ENCODE results near the gene RASSF5. TPM values are rescaled to one million over a fixed set of nuclear protein-coding genes. Genes with fewer than 3 reads are reported as not detected.
A peak's percentile ranks its signal among the peaks of the same experiment; 100 is the strongest.

Gene RASSF5
- polyA plus RNA-seq, 1 of the 3 experiments (the other 2 are of a cell fraction) = 2.2 TPM

DNA sequence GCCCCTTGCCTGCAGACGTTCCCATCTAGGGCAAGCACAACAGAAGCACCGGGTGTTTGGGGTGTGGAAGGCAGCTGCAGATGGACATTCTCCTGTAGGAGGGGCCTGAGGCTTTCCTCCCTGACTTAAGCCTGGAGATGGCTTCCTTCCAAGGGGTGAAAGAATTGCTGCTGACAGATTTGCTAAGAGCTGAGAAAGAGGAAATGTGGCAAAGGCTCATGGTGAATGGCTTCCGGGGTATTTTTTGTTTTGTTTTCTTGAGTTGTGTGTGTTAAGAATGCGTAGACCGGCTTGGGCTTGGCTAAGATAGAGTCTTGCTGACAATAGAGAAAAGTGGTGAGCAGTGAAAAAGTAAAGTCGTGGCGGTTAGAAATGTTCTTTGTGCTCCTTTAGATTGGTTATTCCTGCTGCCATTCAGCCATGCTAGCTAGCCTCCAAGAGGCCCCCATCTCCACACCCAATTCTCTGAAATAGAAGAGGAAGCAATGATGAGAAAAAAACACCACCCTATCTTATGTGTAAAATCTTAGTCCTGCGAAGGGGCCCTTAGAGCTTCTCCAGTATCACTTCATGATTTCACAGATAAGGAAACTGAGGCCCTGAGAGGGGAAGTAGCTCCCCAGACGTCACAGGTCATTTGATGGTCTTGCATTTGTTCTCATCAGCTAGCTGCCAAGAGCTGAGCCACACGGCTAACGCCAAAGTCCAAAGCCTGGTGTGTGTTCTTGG lies 68.0 kb downstream of the RASSF5 start:
- Histone ChIP-seq H3K27ac (ENCODE audit: low read depth in 2 of 2, low read length in 1 of 2) (no peak overlapping the region), H3K4me1 (ENCODE audit: control insufficient read depth in 1 of 2, insufficient read depth in 2 of 2, low read depth in 1 of 2, low read length in 1 of 2) (peaks cover 0 to 14% of the 10 kb centered on the region in 2 experiments; a peak in 3 of 4 replicates), H3K79me2 (ENCODE audit: insufficient read depth) (no peaks in the 10 kb centered on the region), H3K4me3 (ENCODE audit: low read depth in 2 of 2, low read length in 1 of 2) (no peak overlapping the region), H3K9ac (no peak overlapping the region), H2AFZ (ENCODE audit: low read depth) (peak overlapping the region; percentile 10), H3K9me2 (no peaks in the 10 kb centered on the region), H3K4me2 (no peak overlapping the region), H3K36me3 (replicated peaks in 1 of 2; ENCODE audit: control insufficient read depth in 1 of 2, insufficient read depth in 2 of 2, low read length in 1 of 2) (no peaks in the 10 kb centered on the region), H3K27me3 (ENCODE audit: insufficient read depth) (no peaks in the 10 kb centered on the region), H3K9me3 (no peaks in the 10 kb centered on the region), H4K20me1 (ENCODE audit: insufficient read depth) (no peaks in the 10 kb centered on the region), H3F3A (replicated peaks; ENCODE audit: insufficient read depth) (no peaks in the 10 kb centered on the region)
- CTCF ChIA-PET = interaction anchor here (0.7 to 3.2 kb wide), 8 partner anchors 8 to 96 kb away, joined by 3 to 17 read pairs (median 4); no protein-coding TSS in a partner anchor
- WGBS (ENCODE audit: low lambda C conversion rate) = 78% methylated on average over 9 of the region's 11 CpGs
- POLR2A ChIA-PET = no interaction called here
- DNase-seq = no peak
- TF ChIP-seq EZH2phosphoT487 (IDR thresholded peaks at IDR 0.05; ENCODE audit: borderline replicate concordance, low read depth) (no peak), GABPA (IDR thresholded peaks at IDR 0.05; ENCODE audit: low read depth) (no peak), RAD21 (IDR thresholded peaks at IDR 0.05; ENCODE audit: low read length) (no peak), POLR2AphosphoS5 (IDR thresholded peaks at IDR 0.05; ENCODE audit: low read depth, low read length) (no peak)
- TF ChIP-seq, protein P1, sequence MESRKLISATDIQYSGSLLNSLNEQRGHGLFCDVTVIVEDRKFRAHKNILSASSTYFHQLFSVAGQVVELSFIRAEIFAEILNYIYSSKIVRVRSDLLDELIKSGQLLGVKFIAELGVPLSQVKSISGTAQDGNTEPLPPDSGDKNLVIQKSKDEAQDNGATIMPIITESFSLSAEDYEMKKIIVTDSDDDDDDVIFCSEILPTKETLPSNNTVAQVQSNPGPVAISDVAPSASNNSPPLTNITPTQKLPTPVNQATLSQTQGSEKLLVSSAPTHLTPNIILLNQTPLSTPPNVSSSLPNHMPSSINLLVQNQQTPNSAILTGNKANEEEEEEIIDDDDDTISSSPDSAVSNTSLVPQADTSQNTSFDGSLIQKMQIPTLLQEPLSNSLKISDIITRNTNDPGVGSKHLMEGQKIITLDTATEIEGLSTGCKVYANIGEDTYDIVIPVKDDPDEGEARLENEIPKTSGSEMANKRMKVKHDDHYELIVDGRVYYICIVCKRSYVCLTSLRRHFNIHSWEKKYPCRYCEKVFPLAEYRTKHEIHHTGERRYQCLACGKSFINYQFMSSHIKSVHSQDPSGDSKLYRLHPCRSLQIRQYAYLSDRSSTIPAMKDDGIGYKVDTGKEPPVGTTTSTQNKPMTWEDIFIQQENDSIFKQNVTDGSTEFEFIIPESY (IDR thresholded peaks at IDR 0.05; ENCODE audit: borderline replicate concordance, low read depth) = no peak
- TF ChIP-seq, protein P2, sequence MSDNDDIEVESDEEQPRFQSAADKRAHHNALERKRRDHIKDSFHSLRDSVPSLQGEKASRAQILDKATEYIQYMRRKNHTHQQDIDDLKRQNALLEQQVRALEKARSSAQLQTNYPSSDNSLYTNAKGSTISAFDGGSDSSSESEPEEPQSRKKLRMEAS (IDR thresholded peaks at IDR 0.05; ENCODE audit: low read depth) = no peak

DNA sequence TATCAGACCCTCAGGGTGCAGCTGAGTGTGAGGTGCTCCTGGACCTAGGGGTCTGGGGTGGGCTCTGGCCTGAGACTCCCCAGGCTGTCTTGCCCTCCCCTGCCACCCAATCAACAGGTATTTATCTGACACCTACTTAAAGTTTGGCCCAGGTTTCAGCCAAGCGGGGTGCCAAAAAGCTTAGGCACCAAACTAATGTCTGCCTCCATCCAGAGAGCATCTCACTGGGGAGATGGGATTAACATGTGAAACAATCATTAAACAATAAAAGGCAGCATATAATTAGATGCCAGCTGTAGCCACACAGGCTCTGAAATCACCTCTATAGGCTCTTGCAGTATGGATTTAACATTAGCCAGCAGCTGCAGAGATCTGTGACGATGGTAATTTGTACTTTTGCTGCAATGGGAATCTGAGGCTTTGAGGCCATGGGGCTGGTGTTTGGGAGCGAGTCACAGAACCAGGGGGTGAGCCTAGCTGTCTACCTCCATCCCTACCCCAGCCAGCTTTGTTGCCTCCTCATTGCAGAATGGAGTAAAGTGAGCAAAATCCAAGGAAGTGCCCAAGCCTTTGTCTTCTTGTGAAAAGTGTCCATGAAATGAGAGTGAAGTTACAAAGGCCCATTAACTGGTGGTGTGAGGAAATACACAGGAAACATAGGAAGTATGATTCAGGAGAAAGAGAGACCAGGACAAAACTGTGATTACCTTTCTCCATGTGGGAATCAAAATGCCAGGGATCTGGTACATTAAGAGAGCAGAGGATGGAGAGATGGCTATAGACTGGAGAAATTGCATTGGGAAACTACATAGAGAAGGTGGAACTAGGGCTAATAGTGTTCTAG lies 68.8 kb downstream of the RASSF5 start:
- POLR2A ChIA-PET = no interaction called here
- no peak overlapping the region for H3K27ac ChIP-seq (ENCODE audit: low read depth in 2 of 2, low read length in 1 of 2)
- H3K4me2 ChIP-seq = no peak overlapping the region

More for the DNA sequence above, 68.8 kb downstream of the RASSF5 start:
- no peak overlapping the region for H2AFZ ChIP-seq (ENCODE audit: low read depth)
- peaks cover 0 to 14% of the 10 kb centered on the region in 2 experiments; a peak in 3 of 4 replicates for H3K4me1 ChIP-seq (ENCODE audit: control insufficient read depth in 1 of 2, insufficient read depth in 2 of 2, low read depth in 1 of 2, low read length in 1 of 2)
- H4K20me1 ChIP-seq (ENCODE audit: insufficient read depth) = no peaks in the 10 kb centered on the region
- WGBS (ENCODE audit: low lambda C conversion rate) = 84% methylated on average over 3 of the region's 3 CpGs
- H3K9me3 ChIP-seq = no peaks in the 10 kb centered on the region
- TF ChIP-seq MEF2A (IDR thresholded peaks at IDR 0.05; ENCODE audit: borderline replicate concordance, low read depth) (no peak), MXI1 (IDR thresholded peaks at IDR 0.05; ENCODE audit: low read depth, low read length) (no peak), ELF1 (IDR thresholded peaks at IDR 0.05) (no peak)
- CTCF ChIA-PET = interaction anchor here (0.7 to 3.2 kb wide), 7 partner anchors 8 to 97 kb away, joined by 3 to 17 read pairs (median 4); no protein-coding TSS in a partner anchor
- H3K9me2 ChIP-seq = no peaks in the 10 kb centered on the region
- no peaks in the 10 kb centered on the region for H3K79me2 ChIP-seq (ENCODE audit: insufficient read depth)
- H3F3A ChIP-seq (replicated peaks; ENCODE audit: insufficient read depth) = no peaks in the 10 kb centered on the region
- no peaks in the 10 kb centered on the region for H3K36me3 ChIP-seq (replicated peaks in 1 of 2; ENCODE audit: control insufficient read depth in 1 of 2, insufficient read depth in 2 of 2, low read length in 1 of 2)
- no peak for DNase-seq
- no peak overlapping the region for H3K4me3 ChIP-seq (ENCODE audit: low read depth in 2 of 2, low read length in 1 of 2)
- no peaks in the 10 kb centered on the region for H3K27me3 ChIP-seq (ENCODE audit: insufficient read depth)
- no peak overlapping the region for H3K9ac ChIP-seq
